Measurements from ENCODE around the gene FBXO3. TPM values are rescaled to one million over a fixed set of nuclear protein-coding genes. Genes with fewer than 3 reads are reported as not detected.
"Not testable (repeated sequence)": the region's sequence is repeated elsewhere in the genome, so short reads cannot be mapped to it uniquely, and the experiment has no call there.

The FBXO3 gene
- total RNA-seq, 1 donor = 30.7 TPM

GRCh38 chr11:33731723-33732531, 42.4 kb downstream of the FBXO3 start:
- TF ChIP-seq CTCF (IDR thresholded peaks at IDR 0.05; ENCODE audit: insufficient read depth, low read depth, low read length) = no peak
- no peak for DNase-seq (ENCODE audit: low read depth)
- H3K4me3 ChIP-seq (ENCODE audit: low read depth, low read length) = no peak overlapping the region

- no peak for TF ChIP-seq CTCF (IDR thresholded peaks at IDR 0.05; ENCODE audit: insufficient read depth, low read depth, low read length)
- no peak for DNase-seq (ENCODE audit: low read depth)
- no peak overlapping the region for H3K4me3 ChIP-seq (ENCODE audit: low read depth, low read length)
Observed at GRCh38 chr11:33730716-33731115, 43.6 kb downstream of the FBXO3 start.

- not testable (repeated sequence) for DNase-seq (ENCODE audit: low read depth); H3K4me3 ChIP-seq (ENCODE audit: low read depth, low read length)
Observed at GRCh38 chr11:33729072-33729664, 45.2 kb downstream of the FBXO3 start.

- H3K4me3 ChIP-seq (ENCODE audit: low read depth, low read length); DNase-seq (ENCODE audit: low read depth): not testable (repeated sequence)
Observed at GRCh38 chr11:33727539-33727938, 46.8 kb downstream of the FBXO3 start.

GRCh38 chr11:33725496-33725895, 48.8 kb downstream of the FBXO3 start:
- H3K4me3 ChIP-seq (ENCODE audit: low read depth, low read length) = no peak overlapping the region
- no peak for DNase-seq (ENCODE audit: low read depth)
- TF ChIP-seq CTCF (IDR thresholded peaks at IDR 0.05; ENCODE audit: insufficient read depth, low read depth, low read length) = no peak

- no peak overlapping the region for H3K4me3 ChIP-seq (ENCODE audit: low read depth, low read length)
- DNase-seq (ENCODE audit: low read depth) = peak; percentile 69
- TF ChIP-seq CTCF (IDR thresholded peaks at IDR 0.05; ENCODE audit: insufficient read depth, low read depth, low read length) = no peak
Observed at GRCh38 chr11:33724644-33725035, 49.7 kb downstream of the FBXO3 start.

- H3K4me3 ChIP-seq (ENCODE audit: low read depth, low read length) = no peak overlapping the region
- TF ChIP-seq CTCF (IDR thresholded peaks at IDR 0.05; ENCODE audit: insufficient read depth, low read depth, low read length) = no peak
- DNase-seq (ENCODE audit: low read depth) = peak; percentile 95
Observed at GRCh38 chr11:33723238-33723881, 51.0 kb downstream of the FBXO3 start.

All from fibroblast of villous mesenchyme (primary cell).